ENCODE results near the gene RANGRF.

Gene RANGRF

DNA sequence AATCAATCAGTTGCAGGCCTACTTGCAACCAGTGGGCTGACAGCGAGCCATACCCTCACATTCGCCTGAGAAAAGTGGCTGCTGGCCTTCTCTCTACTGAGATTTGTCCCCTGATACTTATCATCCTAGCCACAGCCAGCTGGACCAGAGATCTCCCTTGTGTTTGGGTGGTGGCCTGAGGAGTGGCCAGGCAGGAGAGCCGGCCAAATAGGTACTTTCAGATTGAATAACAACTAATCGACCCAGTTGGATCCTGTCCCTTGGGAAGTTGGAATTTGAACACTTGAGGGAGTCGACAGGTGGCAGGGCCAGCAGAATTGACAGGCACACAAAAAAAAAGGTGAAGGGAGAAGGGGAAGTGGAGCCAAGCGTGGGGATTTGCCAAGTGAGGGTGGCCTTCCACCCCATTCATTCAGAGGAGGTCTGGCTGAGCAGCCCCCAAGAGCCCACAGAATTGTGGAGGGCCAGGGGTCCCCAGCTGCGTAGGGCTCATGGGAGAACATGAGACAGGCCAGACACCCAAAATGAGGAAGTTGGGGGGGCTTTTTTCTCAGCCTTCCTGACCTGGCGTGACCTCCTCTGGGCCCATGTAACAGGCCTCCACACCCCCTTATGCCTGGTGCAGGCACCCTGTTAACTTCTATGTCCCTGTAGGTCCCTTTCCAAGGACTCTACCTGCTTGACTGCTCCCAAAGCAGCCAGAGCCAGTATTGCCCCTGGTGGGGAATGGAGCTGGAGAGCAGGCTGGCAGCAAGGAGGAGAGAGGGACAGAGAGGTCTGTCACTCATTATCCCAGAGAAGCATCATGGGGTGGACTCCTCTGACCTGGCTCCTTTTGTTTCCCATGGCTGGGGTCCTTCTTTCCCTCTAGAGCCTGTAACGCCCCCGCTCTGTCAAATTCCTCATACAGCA, 2.9 kb upstream of the RANGRF start:
- Histone ChIP-seq H3K27ac (ENCODE audit: low read depth, low read length, poor library complexity, severe bottlenecking) (no peak overlapping the region), H2AFZ (ENCODE audit: low read length) (no peak overlapping the region), H3K79me2 (ENCODE audit: insufficient read depth, low read length) (no peaks in the 10 kb centered on the region), H3F3A (ENCODE audit: insufficient read depth, low read length) (no peaks in the 10 kb centered on the region), H3K4me2 (ENCODE audit: low read length) (no peak overlapping the region), H3K27me3 (ENCODE audit: insufficient read depth, low read length) (no peaks in the 10 kb centered on the region), H3K36me3 (ENCODE audit: insufficient read depth, low read length) (no peaks in the 10 kb centered on the region), H3K4me1 (ENCODE audit: insufficient read depth, low read length, severe bottlenecking) (peaks cover 28% of the 10 kb centered on the region), H3K9me3 (ENCODE audit: low read length) (no peaks in the 10 kb centered on the region), H3K4me3 (ENCODE audit: low read depth, low read length, poor library complexity, severe bottlenecking) (no peak overlapping the region), H3K9ac (ENCODE audit: low read length) (no peak overlapping the region), H4K20me1 (ENCODE audit: insufficient read depth, low read length) (no peaks in the 10 kb centered on the region), H3K9me2 (ENCODE audit: low read depth, low read length) (no peaks in the 10 kb centered on the region)
- TF ChIP-seq, protein P1, sequence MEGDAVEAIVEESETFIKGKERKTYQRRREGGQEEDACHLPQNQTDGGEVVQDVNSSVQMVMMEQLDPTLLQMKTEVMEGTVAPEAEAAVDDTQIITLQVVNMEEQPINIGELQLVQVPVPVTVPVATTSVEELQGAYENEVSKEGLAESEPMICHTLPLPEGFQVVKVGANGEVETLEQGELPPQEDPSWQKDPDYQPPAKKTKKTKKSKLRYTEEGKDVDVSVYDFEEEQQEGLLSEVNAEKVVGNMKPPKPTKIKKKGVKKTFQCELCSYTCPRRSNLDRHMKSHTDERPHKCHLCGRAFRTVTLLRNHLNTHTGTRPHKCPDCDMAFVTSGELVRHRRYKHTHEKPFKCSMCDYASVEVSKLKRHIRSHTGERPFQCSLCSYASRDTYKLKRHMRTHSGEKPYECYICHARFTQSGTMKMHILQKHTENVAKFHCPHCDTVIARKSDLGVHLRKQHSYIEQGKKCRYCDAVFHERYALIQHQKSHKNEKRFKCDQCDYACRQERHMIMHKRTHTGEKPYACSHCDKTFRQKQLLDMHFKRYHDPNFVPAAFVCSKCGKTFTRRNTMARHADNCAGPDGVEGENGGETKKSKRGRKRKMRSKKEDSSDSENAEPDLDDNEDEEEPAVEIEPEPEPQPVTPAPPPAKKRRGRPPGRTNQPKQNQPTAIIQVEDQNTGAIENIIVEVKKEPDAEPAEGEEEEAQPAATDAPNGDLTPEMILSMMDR (IDR thresholded peaks at IDR 0.05; ENCODE audit: low read length), result no peak

DNA sequence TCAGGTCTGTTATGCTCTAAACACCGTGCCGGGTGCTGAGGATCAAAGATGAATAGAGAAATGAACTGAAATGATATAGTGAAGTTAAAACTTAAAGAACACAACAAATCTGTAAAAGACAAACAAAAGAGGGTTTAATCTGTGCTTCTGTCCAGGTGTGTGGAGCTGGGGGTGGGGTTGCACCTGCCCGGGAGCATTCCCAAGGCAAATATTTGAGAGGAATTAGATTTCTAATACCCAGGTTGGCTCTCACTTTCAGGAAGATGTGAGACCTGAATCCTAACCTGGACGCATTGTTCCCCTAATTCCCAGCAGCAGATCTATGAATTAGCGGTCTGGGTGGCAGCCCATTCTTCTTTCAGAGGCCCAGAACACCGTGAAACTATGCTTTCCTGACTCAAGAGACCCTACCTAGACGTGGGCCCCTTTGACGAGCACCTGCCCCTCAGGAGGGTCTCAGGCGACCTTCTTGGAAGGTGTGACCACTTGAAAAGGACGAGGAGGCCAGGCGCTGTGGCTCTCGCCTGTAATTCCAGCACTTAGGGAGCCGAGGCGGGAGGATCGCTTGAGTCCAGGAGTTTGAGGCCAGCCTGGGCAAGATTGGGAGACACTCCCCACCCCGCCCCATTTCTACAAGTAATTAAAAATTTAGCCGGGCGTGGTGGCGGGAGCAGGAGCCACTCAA, 677 bp upstream of the RANGRF start:
- Histone ChIP-seq H3K4me3 (ENCODE audit: low read depth, low read length, poor library complexity, severe bottlenecking) (peak overlapping the region; percentile 72), H3K9ac (ENCODE audit: low read length) (peak overlapping the region; percentile 85), H2AFZ (ENCODE audit: low read length) (no peak overlapping the region), H3K9me3 (ENCODE audit: low read length) (no peaks in the 10 kb centered on the region), H3K27ac (ENCODE audit: low read depth, low read length, poor library complexity, severe bottlenecking) (peak overlapping the region; percentile 51), H3K27me3 (ENCODE audit: insufficient read depth, low read length) (no peaks in the 10 kb centered on the region), H3F3A (ENCODE audit: insufficient read depth, low read length) (no peaks in the 10 kb centered on the region), H3K36me3 (ENCODE audit: insufficient read depth, low read length) (no peaks in the 10 kb centered on the region), H3K4me2 (ENCODE audit: low read length) (peak overlapping the region; percentile 83), H3K9me2 (ENCODE audit: low read depth, low read length) (no peaks in the 10 kb centered on the region), H4K20me1 (ENCODE audit: insufficient read depth, low read length) (no peaks in the 10 kb centered on the region), H3K4me1 (ENCODE audit: insufficient read depth, low read length, severe bottlenecking) (peaks cover 35% of the 10 kb centered on the region), H3K79me2 (ENCODE audit: insufficient read depth, low read length) (no peaks in the 10 kb centered on the region)
- TF ChIP-seq, protein P1 (IDR thresholded peaks at IDR 0.05; ENCODE audit: low read length), result no peak
- TF ChIP-seq EZH2 (IDR thresholded peaks at IDR 0.05; ENCODE audit: borderline replicate concordance, low read length), result no peak

DNA sequence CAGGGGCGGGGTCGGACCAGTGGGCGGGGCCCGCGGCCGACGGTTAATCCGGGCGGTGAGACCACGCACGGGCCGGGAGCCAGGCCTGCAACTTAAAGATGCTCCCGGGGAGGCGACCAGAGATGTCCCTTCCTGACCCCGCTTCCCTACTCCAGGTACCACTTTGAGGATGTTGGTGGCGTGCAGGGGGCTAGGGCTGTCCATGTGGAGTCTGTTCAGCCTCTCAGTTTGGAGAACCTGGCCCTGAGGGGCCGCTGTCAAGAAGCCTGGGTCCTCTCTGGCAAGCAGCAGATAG, 580 bp downstream of the RANGRF start:
- Histone ChIP-seq H3K79me2 (ENCODE audit: insufficient read depth, low read length) (no peaks in the 10 kb centered on the region), H3K9ac (ENCODE audit: low read length) (peak overlapping the region; percentile 85), H2AFZ (ENCODE audit: low read length) (no peak overlapping the region), H3K9me2 (ENCODE audit: low read depth, low read length) (no peaks in the 10 kb centered on the region), H3F3A (ENCODE audit: insufficient read depth, low read length) (no peaks in the 10 kb centered on the region), H3K27ac (ENCODE audit: low read depth, low read length, poor library complexity, severe bottlenecking) (peak overlapping the region; percentile 8), H3K9me3 (ENCODE audit: low read length) (no peaks in the 10 kb centered on the region), H3K36me3 (ENCODE audit: insufficient read depth, low read length) (no peaks in the 10 kb centered on the region), H3K4me1 (ENCODE audit: insufficient read depth, low read length, severe bottlenecking) (peaks cover 46% of the 10 kb centered on the region), H3K4me2 (ENCODE audit: low read length) (peak overlapping the region; percentile 83), H3K4me3 (ENCODE audit: low read depth, low read length, poor library complexity, severe bottlenecking) (peak overlapping the region; percentile 72), H3K27me3 (ENCODE audit: insufficient read depth, low read length) (no peaks in the 10 kb centered on the region), H4K20me1 (ENCODE audit: insufficient read depth, low read length) (no peaks in the 10 kb centered on the region)
- TF ChIP-seq EZH2 (IDR thresholded peaks at IDR 0.05; ENCODE audit: borderline replicate concordance, low read length), result no peak
- TF ChIP-seq, protein P1 (IDR thresholded peaks at IDR 0.05; ENCODE audit: low read length), result no peak
